Muscle of leg (tissue), 11 donors: ENCODE data around the gene CYP11A1. TPM values are rescaled to one million over a fixed set of nuclear protein-coding genes. Genes with fewer than 3 reads are reported as not detected.
"Not testable (repeated sequence)": the region's sequence is repeated elsewhere in the genome, so short reads cannot be mapped to it uniquely, and the experiment has no call there.

Experiments
- DNase-seq: peaks from one replicate; pipeline ENCODE4 v3.0.0; 2013
- H3K27ac ChIP-seq: one replicate; pipeline ENCODE4 v1.5.1; 2013; ENCODE audit warnings: mild to moderate bottlenecking, low read length, control low read depth
- H3K27me3 ChIP-seq: one replicate; pipeline ENCODE4 v1.6.1; 2013; ENCODE audit warnings: low read length; ENCODE audit not compliant: control insufficient read depth, insufficient read depth
- H3K36me3 ChIP-seq: one replicate; pipeline ENCODE4 v1.6.1; 2013; ENCODE audit warnings: low read length; ENCODE audit not compliant: control insufficient read depth, insufficient read depth
- H3K4me1 ChIP-seq: one replicate; pipeline ENCODE4 v1.6.1; 2013; ENCODE audit warnings: low read length; ENCODE audit not compliant: control insufficient read depth, insufficient read depth
- H3K4me3 ChIP-seq: one replicate; pipeline ENCODE4 v1.5.1; 2013; ENCODE audit warnings: low read length, control low read depth
- H3K9me3 ChIP-seq: replicated peaks from 2 replicates; pipeline ENCODE4 v1.6.1; 2013; ENCODE audit warnings: low read depth, low read length; ENCODE audit not compliant: control insufficient read depth
- WGBS: methylation state at CpG from one replicate; pipeline ENCODE4 v1.1.5; 2013; ENCODE audit warnings: missing lambda C conversion rate; ENCODE audit not compliant: insufficient coverage; 5-methylcytosine and 5-hydroxymethylcytosine counted together
- polyA plus RNA-seq, 8 donors: library from polyadenylated mRNA; unstranded; fragments of 120-200 nt; gene quantifications; one replicate each; pipeline versions ENCODE4 v1.2.1 to v1.2.3, GENCODE V29; 2013; ENCODE audit warnings: inconsistent platforms in 1 of 8, low replicate concordance in 1 of 8; ENCODE audit not compliant: insufficient read length in 8 of 8, insufficient read depth in 1 of 8
- total RNA-seq: library from RNA; stranded (reverse); fragments of 120-200 nt; gene quantifications from one replicate; pipeline ENCODE4 v1.2.4, GENCODE V29; 2013

The CYP11A1 gene
- total and polyA plus RNA-seq, 9 donors: 1.2 to 3.6 (median 2.4) TPM

GRCh38 chr15:74360855-74361254 lies 6.6 kb downstream of the CYP11A1 start:
- H3K4me3 ChIP-seq, DNase-seq, H3K9me3 ChIP-seq, H3K27ac ChIP-seq, H3K36me3 ChIP-seq, H3K4me1 ChIP-seq: not testable (repeated sequence)
- WGBS: no CpG with 5 or more reads among the region's 1 CpG
- H3K27me3 ChIP-seq: peaks cover 22% of the 10 kb centered on the region

- WGBS: 42% methylated on average over 6 of the region's 6 CpGs
- not testable (repeated sequence) for H3K36me3 ChIP-seq, H3K9me3 ChIP-seq, H3K27ac ChIP-seq, DNase-seq, H3K27me3 ChIP-seq, H3K4me1 ChIP-seq, H3K4me3 ChIP-seq
Observed at GRCh38 chr15:74359376-74359775, 8.1 kb downstream of the CYP11A1 start.

- not testable (repeated sequence) for H3K4me1 ChIP-seq, DNase-seq, H3K4me3 ChIP-seq, H3K27me3 ChIP-seq, H3K27ac ChIP-seq, H3K36me3 ChIP-seq, H3K9me3 ChIP-seq
- WGBS: 82% methylated on average over 7 of the region's 7 CpGs
Observed at GRCh38 chr15:74357514-74357913, 9.9 kb downstream of the CYP11A1 start.

- WGBS: 65% methylated on average over 3 of the region's 6 CpGs
- H3K27me3 ChIP-seq, DNase-seq, H3K27ac ChIP-seq, H3K4me3 ChIP-seq, H3K4me1 ChIP-seq, H3K9me3 ChIP-seq, H3K36me3 ChIP-seq: not testable (repeated sequence)
Observed at GRCh38 chr15:74356050-74356449, 11.4 kb downstream of the CYP11A1 start.

DNA sequence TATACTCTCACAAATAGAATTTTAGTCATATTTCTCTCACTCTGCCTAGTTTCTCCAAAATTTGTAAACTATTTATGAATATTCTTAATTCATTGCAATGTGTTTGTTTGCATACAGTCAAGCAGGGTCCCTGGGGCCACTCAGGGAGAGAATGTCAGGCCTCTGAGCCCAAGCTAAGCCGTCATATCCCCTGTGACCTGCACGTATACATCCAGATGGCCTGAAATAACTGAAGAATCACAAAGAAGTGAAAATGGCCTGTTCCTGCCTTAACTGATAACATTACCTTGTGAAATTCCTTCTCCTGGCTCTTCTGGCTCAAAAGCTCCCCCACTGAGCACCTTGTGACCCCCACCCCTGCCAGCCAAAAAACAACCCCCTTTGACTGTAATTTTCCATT lies 13.5 kb downstream of the CYP11A1 start:
- H3K4me3 ChIP-seq, H3K27ac ChIP-seq, H3K27me3 ChIP-seq, H3K36me3 ChIP-seq, H3K9me3 ChIP-seq, H3K4me1 ChIP-seq, DNase-seq: not testable (repeated sequence)
- 65% methylated on average over 2 of the region's 2 CpGs for WGBS

GRCh38 chr15:74352393-74352910 lies 15.0 kb downstream of the CYP11A1 start:
- no peak overlapping the region for H3K27ac ChIP-seq

GRCh38 chr15:74351670-74352069 lies 15.8 kb downstream of the CYP11A1 start:
- Histone ChIP-seq H3K36me3 (no peaks in the 10 kb centered on the region), H3K9me3 (peaks cover 2% of the 10 kb centered on the region), H3K4me3 (no peak overlapping the region), H3K4me1 (no peaks in the 10 kb centered on the region), H3K27me3 (peaks cover 10% of the 10 kb centered on the region), H3K27ac (no peak overlapping the region)
- 40% methylated on average over 2 of the region's 3 CpGs for WGBS
- no peak for DNase-seq

More at GRCh38 chr15:74352393-74352910, 15.0 kb downstream of the CYP11A1 start:
- no peak for DNase-seq
- H3K4me1 ChIP-seq: no peaks in the 10 kb centered on the region
- 80% methylated on average over 2 of the region's 3 CpGs for WGBS
- peaks cover 2% of the 10 kb centered on the region for H3K9me3 ChIP-seq
- peaks cover 10% of the 10 kb centered on the region for H3K27me3 ChIP-seq
- no peaks in the 10 kb centered on the region for H3K36me3 ChIP-seq
- no peak overlapping the region for H3K4me3 ChIP-seq

GRCh38 chr15:74350295-74351275 lies 16.9 kb downstream of the CYP11A1 start:
- Histone ChIP-seq H3K9me3 (peaks cover 2% of the 10 kb centered on the region), H3K36me3 (no peaks in the 10 kb centered on the region), H3K27ac (no peak overlapping the region), H3K27me3 (peaks cover 6% of the 10 kb centered on the region), H3K4me1 (no peaks in the 10 kb centered on the region), H3K4me3 (no peak overlapping the region)
- WGBS: 53% methylated on average over 11 of the region's 14 CpGs
- no peak for DNase-seq

- Histone ChIP-seq H3K36me3 (no peaks in the 10 kb centered on the region), H3K27me3 (peaks cover 6% of the 10 kb centered on the region), H3K9me3 (peaks cover 2% of the 10 kb centered on the region), H3K4me3 (no peak overlapping the region), H3K27ac (no peak overlapping the region), H3K4me1 (no peaks in the 10 kb centered on the region)
- WGBS: no CpG with 5 or more reads among the region's 3 CpGs
- DNase-seq: no peak
Observed at GRCh38 chr15:74349241-74349778, 18.1 kb downstream of the CYP11A1 start.

GRCh38 chr15:74347757-74348250 lies 19.6 kb downstream of the CYP11A1 start:
- H3K36me3 ChIP-seq: no peaks in the 10 kb centered on the region
- H3K4me3 ChIP-seq: no peak overlapping the region
- no peak overlapping the region for H3K27ac ChIP-seq
- peaks cover 6% of the 10 kb centered on the region for H3K27me3 ChIP-seq
- no peaks in the 10 kb centered on the region for H3K9me3 ChIP-seq
- DNase-seq: no peak
- 90% methylated on average over 10 of the region's 13 CpGs for WGBS
- no peaks in the 10 kb centered on the region for H3K4me1 ChIP-seq
